ENCODE data around the gene CMPK1.

GRCh38 chr1:47334765-47335435 lies 1.3 kb downstream of the CMPK1 start:
- TF ChIP-seq GATA2 (IDR thresholded peaks at IDR 0.05; ENCODE audit: low read depth, low read length) (no peak), GATA3 (IDR thresholded peaks at IDR 0.05; ENCODE audit: low read depth, low read length) (no peak)

Data from SH-SY5Y (cell line).